HEK293 (cell line): ENCODE measurements around the gene CSTPP1.
A peak's percentile ranks its signal among the peaks of the same experiment; 100 is the strongest.
"Not testable (repeated sequence)": the region's sequence is repeated elsewhere in the genome, so short reads cannot be mapped to it uniquely, and the experiment has no call there.

ENCODE experiments used
- CTCF ChIA-PET: fragments of 350-600 bp; formaldehyde crosslinking; extraction: SDS; loops from one replicate; lab custom pipeline; 2021; ENCODE audit warnings: antibody characterized with exemption; lab: Yijun Ruan, JAX
- POLR2A ChIA-PET: fragments of 300-600 bp; formaldehyde crosslinking; extraction: SDS; loops from one replicate; lab custom pipeline; 2020; ENCODE audit warnings: antibody characterized with exemption, inconsistent platforms; lab: Yijun Ruan, JAX
- H3K27ac ChIP-seq: fragments of 200-500 bp; sonication (Bioruptor generic); 2 replicates; pipeline ENCODE4 v1.5.1; 2014; ENCODE audit warnings: low read depth, low read length, control low read depth, inconsistent platforms; ENCODE audit errors: extremely low read depth
- H3K36me3 ChIP-seq, 2 experiments: fragments of 200-500 bp in 1 of 2; sonication (Bioruptor generic) in 1 of 2; 1 replicate in 1 of 2; 2 replicates in 1 of 2; pipeline ENCODE4 v1.5.1; 2014 to 2017; ENCODE audit warnings: inconsistent platforms in 2 of 2, low read length in 2 of 2; ENCODE audit not compliant: control insufficient read depth in 2 of 2, insufficient read depth in 1 of 2
- H3K4me1 ChIP-seq: fragments of 200-500 bp; sonication (Bioruptor generic); 2 replicates; pipeline ENCODE4 v1.5.1; 2014; ENCODE audit warnings: mild to moderate bottlenecking, low read length, inconsistent platforms; ENCODE audit not compliant: control insufficient read depth, insufficient read depth
- H3K4me3 ChIP-seq: 2 replicates; pipeline ENCODE4 v1.5.1; 2011; ENCODE audit warnings: low read depth, mild to moderate bottlenecking, control low read depth, low read length, moderate library complexity
- H3K9me3 ChIP-seq: fragments of 200-500 bp; sonication (Bioruptor generic); 2 replicates; pipeline ENCODE4 v1.5.1; 2014; ENCODE audit warnings: low read depth, low read length, inconsistent platforms; ENCODE audit not compliant: control insufficient read depth, insufficient read depth
- BCL11A ChIP-seq: fragments of 450-650 bp; formaldehyde crosslinking; IDR thresholded peaks from 2 replicates; pipeline ENCODE4 v1.5.1; 2016; ENCODE audit warnings: low read depth, missing biosample characterization, missing genetic modification characterization
- EGR2 ChIP-seq: fragments of 450-650 bp; formaldehyde crosslinking; IDR thresholded peaks from 2 replicates; pipeline ENCODE4 v1.5.1; 2016; ENCODE audit warnings: low read depth, missing biosample characterization, missing genetic modification characterization
- KLF1 ChIP-seq: fragments of 450-650 bp; formaldehyde crosslinking; IDR thresholded peaks from 2 replicates; pipeline ENCODE4 v1.5.1; 2016; ENCODE audit warnings: missing biosample characterization, missing genetic modification characterization
- KLF7 ChIP-seq: fragments of 450-650 bp; formaldehyde crosslinking; IDR thresholded peaks from 2 replicates; pipeline ENCODE4 v1.5.1; 2016; ENCODE audit warnings: missing biosample characterization, missing genetic modification characterization, borderline replicate concordance
- KLF9 ChIP-seq: fragments of 450-650 bp; formaldehyde crosslinking; IDR thresholded peaks from 2 replicates; pipeline ENCODE4 v1.5.1; 2016; ENCODE audit warnings: missing biosample characterization, missing genetic modification characterization, low read depth
- PATZ1 ChIP-seq: fragments of 450-650 bp; formaldehyde crosslinking; IDR thresholded peaks from 2 replicates; pipeline ENCODE4 v1.5.1; 2016; ENCODE audit warnings: missing biosample characterization, missing genetic modification characterization
- TRIM28 ChIP-seq: IDR thresholded peaks from 2 replicates; pipeline ENCODE4 v1.6.1; 2011; ENCODE audit warnings: low read length, control low read depth, borderline replicate concordance
- YY1 ChIP-seq: fragments of 450-650 bp; formaldehyde crosslinking; IDR thresholded peaks from 2 replicates; pipeline ENCODE4 v1.5.1; 2018; ENCODE audit warnings: missing biosample characterization, missing genetic modification characterization
- ZBTB17 ChIP-seq: fragments of 450-650 bp; formaldehyde crosslinking; IDR thresholded peaks from 2 replicates; pipeline ENCODE4 v1.5.1; 2016; ENCODE audit warnings: missing biosample characterization, missing genetic modification characterization
- ZBTB8A ChIP-seq: fragments of 450-650 bp; formaldehyde crosslinking; IDR thresholded peaks from 2 replicates; pipeline ENCODE4 v1.5.1; 2016; ENCODE audit warnings: missing biosample characterization, missing genetic modification characterization
- ZEB2 ChIP-seq: fragments of 450-650 bp; formaldehyde crosslinking; IDR thresholded peaks from 2 replicates; pipeline ENCODE4 v1.5.1; 2016; ENCODE audit warnings: missing biosample characterization, missing genetic modification characterization
- ZFHX2 ChIP-seq: fragments of 450-650 bp; formaldehyde crosslinking; conservative IDR thresholded peaks from 2 replicates; pipeline ENCODE4 v1.5.1; 2016; ENCODE audit warnings: missing biosample characterization, missing genetic modification characterization
- ZFP41 ChIP-seq: fragments of 450-650 bp; formaldehyde crosslinking; IDR thresholded peaks from 2 replicates; pipeline ENCODE4 v1.5.1; 2016; ENCODE audit warnings: missing biosample characterization, missing genetic modification characterization, borderline replicate concordance
- ZNF146 ChIP-seq: fragments of 450-650 bp; formaldehyde crosslinking; IDR thresholded peaks from 2 replicates; pipeline ENCODE4 v1.5.1; 2016; ENCODE audit warnings: missing biosample characterization, missing genetic modification characterization
- ZNF175 ChIP-seq: fragments of 450-650 bp; formaldehyde crosslinking; IDR thresholded peaks from 2 replicates; pipeline ENCODE4 v1.5.1; 2016; ENCODE audit warnings: missing biosample characterization, missing genetic modification characterization
- ZNF221 ChIP-seq: fragments of 450-650 bp; formaldehyde crosslinking; IDR thresholded peaks from 2 replicates; pipeline ENCODE4 v1.5.1; 2017; ENCODE audit warnings: missing biosample characterization, missing genetic modification characterization, borderline replicate concordance
- ZNF23 ChIP-seq: fragments of 450-650 bp; formaldehyde crosslinking; IDR thresholded peaks from 2 replicates; pipeline ENCODE4 v1.5.1; 2016; ENCODE audit warnings: missing biosample characterization, missing genetic modification characterization, borderline replicate concordance
- ZNF341 ChIP-seq: fragments of 450-650 bp; formaldehyde crosslinking; IDR thresholded peaks from 2 replicates; pipeline ENCODE4; 2016; ENCODE audit warnings: low read depth, missing biosample characterization, missing genetic modification characterization
- ZNF362 ChIP-seq: fragments of 450-650 bp; formaldehyde crosslinking; IDR thresholded peaks from 2 replicates; pipeline ENCODE4 v1.5.1; 2016; ENCODE audit warnings: missing biosample characterization, missing genetic modification characterization
- ZNF549 ChIP-seq: fragments of 450-650 bp; IDR thresholded peaks from 2 replicates; pipeline ENCODE4 v1.5.1; 2018; ENCODE audit warnings: missing biosample characterization, missing genetic modification characterization, mild to moderate bottlenecking, inconsistent platforms, moderate library complexity
- ZNF580 ChIP-seq: fragments of 450-650 bp; formaldehyde crosslinking; IDR thresholded peaks from 2 replicates; pipeline ENCODE4 v1.5.1; 2016; ENCODE audit warnings: missing biosample characterization, missing genetic modification characterization
- ZNF600 ChIP-seq: fragments of 450-650 bp; formaldehyde crosslinking; IDR thresholded peaks from 2 replicates; pipeline ENCODE4 v1.5.1; 2016; ENCODE audit warnings: missing biosample characterization, missing genetic modification characterization
- ZNF610 ChIP-seq: fragments of 450-650 bp; formaldehyde crosslinking; IDR thresholded peaks from 2 replicates; pipeline ENCODE4 v1.5.1; 2016; ENCODE audit warnings: missing biosample characterization, missing genetic modification characterization, borderline replicate concordance
- ZNF658 ChIP-seq: fragments of 450-650 bp; formaldehyde crosslinking; IDR thresholded peaks from 2 replicates; pipeline ENCODE4; 2016; ENCODE audit warnings: missing biosample characterization, missing genetic modification characterization
- ZNF776 ChIP-seq: fragments of 450-650 bp; formaldehyde crosslinking; IDR thresholded peaks from 2 replicates; pipeline ENCODE4 v1.5.0; 2017; ENCODE audit warnings: missing biosample characterization, missing genetic modification characterization, borderline replicate concordance

The CSTPP1 gene

GRCh38 chr11:47111318-47111804 is 174.8 kb downstream of the CSTPP1 start:
- Histone ChIP-seq H3K4me1 (no peaks in the 10 kb centered on the region), H3K9me3 (no peaks in the 10 kb centered on the region), H3K27ac (no peak overlapping the region), H3K4me3 (no peak overlapping the region), H3K36me3 (no peaks in the 10 kb centered on the region)
- TF ChIP-seq ZNF549 = no peak
- TF ChIP-seq ZNF776 (tag by site-specific recombination) = no peak
- TF ChIP-seq ZNF221 = no peak
- TF ChIP-seq PATZ1 = no peak
- TF ChIP-seq ZFP41 (tag by site-specific recombination) = no peak
- no peak for TF ChIP-seq BCL11A (tag by site-specific recombination)
- no peak for TF ChIP-seq ZNF175
- no peak for TF ChIP-seq ZNF23 (tag by site-specific recombination)
- no peak for TF ChIP-seq ZBTB17 (tag by site-specific recombination)
- TF ChIP-seq ZNF658 = no peak
- CTCF ChIA-PET = no interaction called here
- POLR2A ChIA-PET = no interaction called here

- H3K9me3 ChIP-seq, H3K36me3 ChIP-seq, H3K27ac ChIP-seq, H3K4me3 ChIP-seq, H3K4me1 ChIP-seq, CTCF ChIA-PET, POLR2A ChIA-PET: not testable (repeated sequence)
- TF ChIP-seq ZNF580 (tag by site-specific recombination) (0 out of 2 replicates have a peak, but pooled peaks have one; percentile 31), ZNF146 (tag by site-specific recombination) (peak; percentile 88)
Measured at GRCh38 chr11:47112941-47113340, 176.4 kb downstream of the CSTPP1 start.

- CTCF ChIA-PET = interaction anchor here (0.6 to 1.3 kb wide), 5 partner anchors 12 to 203 kb away, joined by 3 to 4 read pairs (median 3); no protein-coding TSS in a partner anchor
- peak; percentile 53 for TF ChIP-seq ZFHX2
- TF ChIP-seq EGR2 (tag by site-specific recombination) = 0 out of 2 replicates have a peak, but pooled peaks have one; percentile 37
- TF ChIP-seq ZNF341 (tag by site-specific recombination) = 0 out of 2 replicates have a peak, but pooled peaks have one; percentile 11
- peak; percentile 63; the same call in 1 of the 2 replicates for TF ChIP-seq ZNF362 (tag by site-specific recombination)
- TF ChIP-seq KLF1 (tag by site-specific recombination) = peak; percentile 42
- TF ChIP-seq YY1 (tag by site-specific recombination) = 0 out of 2 replicates have a peak, but pooled peaks have one; percentile 24
- 0 out of 2 replicates have a peak, but pooled peaks have one; percentile 16 for TF ChIP-seq ZNF600 (tag by site-specific recombination)
- TF ChIP-seq ZBTB17 (tag by site-specific recombination) = peak; percentile 78
- TF ChIP-seq KLF7 (tag by site-specific recombination) = 0 out of 2 replicates have a peak, but pooled peaks have one; percentile 20
- TF ChIP-seq ZEB2 (tag by site-specific recombination) = 0 out of 2 replicates have a peak, but pooled peaks have one; percentile 22
- 0 out of 2 replicates have a peak, but pooled peaks have one; percentile 13 for TF ChIP-seq TRIM28
- peak; percentile 27; the same call in 1 of the 2 replicates for TF ChIP-seq ZBTB8A
- peak; percentile 29; the same call in 1 of the 2 replicates for TF ChIP-seq KLF9
- TF ChIP-seq ZNF610 = peak; percentile 95; the same call in 1 of the 2 replicates
- H3K4me3 ChIP-seq, H3K4me1 ChIP-seq, H3K36me3 ChIP-seq, H3K27ac ChIP-seq, POLR2A ChIA-PET, H3K9me3 ChIP-seq: not testable (repeated sequence)
Measured at GRCh38 chr11:47118958-47119688, 182.6 kb downstream of the CSTPP1 start.
